ENCODE measurements around the gene ZFP90. TPM values are rescaled to one million over a fixed set of nuclear protein-coding genes. Genes with fewer than 3 reads are reported as not detected.

Gene ZFP90
- total RNA-seq, 5 donors from 2014 or later (not counting 1 experiment from before 2014, with no cell fraction given), result 25.9 to 53.6 (median 46.7) TPM

- WGBS (ENCODE audit: insufficient coverage), result no CpG with 5 or more reads among the region's 2 CpGs
- Mint-ChIP-seq H3K4me3 (no peak overlapping the region), H3K4me1 (no peaks in the 10 kb centered on the region), H3K36me3 (peaks cover 4% of the 10 kb centered on the region), H3K27ac (no peak overlapping the region), H3K27me3 (no peaks in the 10 kb centered on the region), H3K9me3 (peaks cover 3 to 5% (median 4%) of the 10 kb centered on the region in 3 donors)
- ChIA-PET POLR2A (no interaction called here), CTCF (no interaction called here)
- Histone ChIP-seq H3K9me3 (no peaks in the 10 kb centered on the region), H3K4me1 (ENCODE audit: control insufficient read depth in 1 of 2, extremely low read depth in 1 of 2, insufficient read depth in 2 of 2, low read length in 2 of 2) (no peaks in the 10 kb centered on the region), H3K4me3 (ENCODE audit: control insufficient read depth in 1 of 2, extremely low read depth in 1 of 2, low read length in 1 of 2) (no peak overlapping the region), H3K27ac (ENCODE audit: low read length) (no peak overlapping the region), H3K36me3 (ENCODE audit: control insufficient read depth in 2 of 2, extremely low read depth in 1 of 2, insufficient read depth in 1 of 2, low read length in 1 of 2) (no peaks in the 10 kb centered on the region), H3K27me3 (replicated peaks in 1 of 2; ENCODE audit: control insufficient read depth in 2 of 2, extremely low read depth in 1 of 2, insufficient read depth in 2 of 2, low read length in 1 of 2) (no peaks in the 10 kb centered on the region)
- DNase-seq (no peak), ATAC-seq (replicated peaks in 1 of 4) (no peak)
Measured at GRCh38 chr16:68608330-68608729, 69.2 kb downstream of the ZFP90 start.

GRCh38 chr16:68612996-68613395, 73.9 kb downstream of the ZFP90 start:
- no peaks in the 10 kb centered on the region for H3K4me1 Mint-ChIP-seq
- no peaks in the 10 kb centered on the region for H3K27me3 ChIP-seq (replicated peaks in 1 of 2; ENCODE audit: control insufficient read depth in 2 of 2, extremely low read depth in 1 of 2, insufficient read depth in 2 of 2, low read length in 1 of 2)
- no peaks in the 10 kb centered on the region for H3K4me1 ChIP-seq (ENCODE audit: control insufficient read depth in 1 of 2, extremely low read depth in 1 of 2, insufficient read depth in 2 of 2, low read length in 2 of 2)
- peaks cover 4% of the 10 kb centered on the region for H3K36me3 Mint-ChIP-seq
- peaks cover 3 to 12% (median 12%) of the 10 kb centered on the region in 3 donors for H3K9me3 Mint-ChIP-seq
- ATAC-seq (replicated peaks in 1 of 4), result no peak
- DNase-seq, result no peak
- no peaks in the 10 kb centered on the region for H3K36me3 ChIP-seq (ENCODE audit: control insufficient read depth in 2 of 2, extremely low read depth in 1 of 2, insufficient read depth in 1 of 2, low read length in 1 of 2)
- H3K9me3 ChIP-seq, result no peaks in the 10 kb centered on the region
- no peak overlapping the region for H3K27ac Mint-ChIP-seq
- no peaks in the 10 kb centered on the region for H3K27me3 Mint-ChIP-seq
- CTCF ChIA-PET, result interaction anchor here in 1 of 2 donors (0.7 kb wide), 1 partner anchor 230 kb away, joined by 3 read pairs; no protein-coding TSS in a partner anchor
- H3K4me3 Mint-ChIP-seq, result no peak overlapping the region
- H3K27ac ChIP-seq (ENCODE audit: low read length), result no peak overlapping the region
- no peak overlapping the region for H3K4me3 ChIP-seq (ENCODE audit: control insufficient read depth in 1 of 2, extremely low read depth in 1 of 2, low read length in 1 of 2)
- POLR2A ChIA-PET, result no interaction called here
- no CpG with 5 or more reads among the region's 3 CpGs for WGBS (ENCODE audit: insufficient coverage)

GRCh38 chr16:68617734-68618133, 78.6 kb downstream of the ZFP90 start:
- no peaks in the 10 kb centered on the region for H3K9me3 ChIP-seq
- WGBS (ENCODE audit: insufficient coverage), result 92% methylated on average over 5 of the region's 7 CpGs
- ChIA-PET POLR2A (no interaction called here), CTCF (no interaction called here)
- H3K4me3 ChIP-seq (ENCODE audit: control insufficient read depth in 1 of 2, extremely low read depth in 1 of 2, low read length in 1 of 2), result no peak overlapping the region
- H3K27ac ChIP-seq (ENCODE audit: low read length), result no peak overlapping the region
- Mint-ChIP-seq H3K9me3 (peaks cover 0 to 12% (median 7%) of the 10 kb centered on the region in 3 donors), H3K27me3 (peaks cover 0 to 3% of the 10 kb centered on the region in 2 donors), H3K4me1 (no peaks in the 10 kb centered on the region), H3K4me3 (no peak overlapping the region), H3K27ac (no peak overlapping the region), H3K36me3 (no peaks in the 10 kb centered on the region)
- no peaks in the 10 kb centered on the region for H3K4me1 ChIP-seq (ENCODE audit: control insufficient read depth in 1 of 2, extremely low read depth in 1 of 2, insufficient read depth in 2 of 2, low read length in 2 of 2)
- H3K36me3 ChIP-seq (ENCODE audit: control insufficient read depth in 2 of 2, extremely low read depth in 1 of 2, insufficient read depth in 1 of 2, low read length in 1 of 2), result no peaks in the 10 kb centered on the region
- ATAC-seq (replicated peaks in 1 of 4) (no peak), DNase-seq (no peak)
- no peaks in the 10 kb centered on the region for H3K27me3 ChIP-seq (replicated peaks in 1 of 2; ENCODE audit: control insufficient read depth in 2 of 2, extremely low read depth in 1 of 2, insufficient read depth in 2 of 2, low read length in 1 of 2)

Other genes starting within 250 kb of the ZFP90 start
- 10 to 100 TPM; 42.5 to 50.3 (median 43.9) TPM for gene SLC7A6OS, start 228.3 kb upstream of the ZFP90 start, total RNA-seq
- gene PRMT7, start 228.3 kb upstream of the ZFP90 start, total RNA-seq, result 10 to 100 TPM; 80.1 to 92.4 (median 87.2) TPM
- 1 to 10 TPM in 4 of 5 donors, under 1 TPM in 1; 0.93 to 2.3 (median 1.7) TPM for gene SMPD3, start 90.8 kb upstream of the ZFP90 start, total RNA-seq
- 1 to 10 TPM in 1 of 5 donors, under 1 TPM in 3, not detected in 1; 0.36 to 1.1 (median 0.60) TPM for gene CDH3, start 106.0 kb downstream of the ZFP90 start, total RNA-seq
- gene CDH1, start 198.0 kb downstream of the ZFP90 start, total RNA-seq, result 1 to 10 TPM in 3 of 5 donors, under 1 TPM in 2; 0.38 to 6.8 (median 1.4) TPM